Non-pigmented ciliary epithelial cell (primary cell): Measurements from ENCODE around the gene DNAJC28.
"Not testable (repeated sequence)": the region's sequence is repeated elsewhere in the genome, so short reads cannot be mapped to it uniquely, and the experiment has no call there.

Experiments used
- DNase-seq: peaks from one replicate; pipeline ENCODE4 v3.0.0-alpha.2; 2010; ENCODE audit warnings: low read depth

Gene DNAJC28

DNA sequence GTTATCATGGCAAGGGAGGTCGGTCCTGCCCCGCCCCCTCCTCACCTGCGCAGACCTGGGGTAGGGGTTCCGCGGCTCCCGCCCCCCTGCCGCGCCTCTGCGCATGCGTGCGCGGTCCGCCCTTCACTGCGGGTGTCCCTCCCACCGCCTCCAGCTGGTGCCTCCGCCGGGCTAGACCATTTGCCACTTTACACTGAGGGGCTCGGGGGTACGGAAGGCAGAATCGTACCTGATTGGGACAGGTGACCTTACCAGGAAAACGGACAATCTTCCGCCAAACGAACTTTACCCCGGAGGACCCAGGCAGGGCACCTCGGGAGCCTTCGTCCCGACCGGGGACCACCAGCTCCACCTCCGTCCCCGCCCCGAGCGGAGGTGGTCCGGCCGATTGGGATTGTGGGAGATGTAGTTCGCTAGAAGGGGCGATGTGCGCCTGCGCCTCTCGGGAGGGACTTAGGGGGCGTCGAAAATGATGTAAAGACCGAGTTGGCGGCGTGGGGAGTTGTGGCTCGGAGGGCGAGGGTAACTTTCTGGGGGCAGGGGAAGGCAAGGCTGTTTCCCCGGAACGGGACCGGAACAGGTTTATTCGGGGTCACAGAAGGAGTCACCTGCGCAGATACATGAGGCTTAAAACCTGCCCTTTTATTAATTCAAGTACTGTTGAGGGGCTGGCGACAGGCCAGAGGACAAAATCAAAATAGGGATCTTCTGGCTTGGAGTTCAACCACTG lies at the start of gene DNAJC28:
TSS of gene DNAJC28 (minus strand) at position 344 of the 730 bp plus-strand sequence. CDS start 2,323 bp downstream, outside the sequence.
- DNase-seq: no peak

DNA sequence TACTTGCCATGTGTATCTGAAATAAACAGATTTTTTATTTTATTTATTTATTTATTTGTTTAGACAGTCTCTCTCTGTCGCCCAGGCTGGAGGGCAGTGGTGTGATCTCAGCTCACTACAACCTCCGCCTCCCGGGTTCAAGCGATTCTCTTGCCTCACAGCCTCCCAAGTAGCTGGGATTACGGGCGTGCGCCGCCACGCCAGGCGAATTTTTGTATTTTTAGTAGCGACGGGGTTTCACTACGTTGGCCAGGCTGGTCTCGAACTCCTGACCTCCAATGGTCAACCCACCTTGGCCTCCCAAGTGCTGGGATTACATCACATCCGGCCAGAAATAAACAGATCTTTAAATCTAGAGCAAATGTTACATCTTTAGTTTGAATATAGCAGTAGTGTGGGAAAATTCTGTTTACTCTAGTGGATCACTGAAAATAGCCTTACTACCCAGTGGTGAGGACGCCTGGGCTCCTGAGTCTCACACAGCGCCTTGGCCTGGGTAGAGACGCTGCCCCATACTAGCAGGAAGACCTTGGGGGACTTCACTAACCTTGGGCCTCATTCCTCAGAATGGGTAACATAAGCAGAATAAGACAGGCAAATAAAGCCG lies 49.7 kb upstream of the DNAJC28 start:
- no peak for DNase-seq

GRCh38 chr21:33540711-33541104 lies 49.2 kb upstream of the DNAJC28 start:
- no peak for DNase-seq

DNA sequence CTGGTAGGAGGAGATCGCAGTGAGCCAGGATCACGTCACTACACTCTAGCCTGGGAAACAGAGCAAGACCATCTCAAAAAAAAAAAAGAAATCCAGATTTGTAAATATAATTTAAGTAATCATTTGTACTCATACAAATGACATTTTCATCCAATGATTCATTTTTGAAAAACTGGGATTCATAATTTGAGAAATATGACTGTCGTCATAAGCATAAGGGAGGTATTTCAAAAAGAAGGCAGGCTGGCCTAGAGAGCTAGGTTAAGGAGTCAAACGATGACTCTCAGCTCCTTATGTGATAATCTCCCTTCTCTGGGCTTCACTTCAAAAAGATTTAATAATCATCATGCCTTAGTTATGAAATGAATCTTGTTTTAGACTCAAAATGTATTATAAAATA lies 48.1 kb upstream of the DNAJC28 start:
- DNase-seq: no peak

GRCh38 chr21:33537212-33537611 lies 45.7 kb upstream of the DNAJC28 start:
- no peak for DNase-seq

DNA sequence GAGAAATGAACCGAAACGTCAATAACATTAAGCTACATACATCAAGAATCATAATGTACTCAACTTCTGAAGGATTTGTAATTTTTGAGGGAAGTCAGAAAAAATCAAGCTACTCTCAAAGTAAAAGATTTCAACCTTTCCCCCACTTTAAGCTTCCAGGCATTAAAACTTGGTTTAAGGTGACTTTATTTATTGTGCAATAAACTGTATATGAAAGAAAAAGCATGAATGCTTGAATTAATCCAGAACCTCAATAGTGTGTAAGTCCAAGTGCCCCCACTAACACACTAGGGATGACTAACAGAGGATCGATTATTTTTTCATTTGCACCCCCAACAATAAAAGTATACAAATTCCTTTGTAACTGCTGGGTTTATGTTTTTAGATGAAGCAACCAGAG lies 39.5 kb upstream of the DNAJC28 start:
- no peak for DNase-seq

- DNase-seq: no peak
Measured at GRCh38 chr21:33522953-33523349, 31.4 kb upstream of the DNAJC28 start.

- DNase-seq: no peak
Measured at GRCh38 chr21:33522297-33522952, 30.9 kb upstream of the DNAJC28 start.

DNA sequence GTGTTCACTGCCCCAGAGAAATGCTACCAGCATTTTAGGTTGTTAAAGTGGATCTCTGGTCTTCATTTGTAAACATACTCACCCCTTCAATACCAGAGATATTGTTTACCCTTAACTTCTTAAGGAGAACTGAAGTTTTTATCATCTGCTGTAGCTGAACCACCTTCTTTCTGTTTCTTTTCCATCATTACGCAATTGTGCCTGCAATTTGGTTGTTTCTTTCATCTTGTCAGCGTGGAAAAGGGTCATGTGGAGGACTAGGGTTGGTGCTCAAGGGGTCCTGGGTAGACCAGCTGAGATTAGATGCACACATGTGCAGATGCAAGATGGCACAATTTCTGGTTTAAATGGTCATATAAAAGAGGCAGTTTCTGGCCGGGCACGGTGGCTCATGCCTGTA lies 27.4 kb upstream of the DNAJC28 start:
- no peak for DNase-seq

- DNase-seq: no peak
Measured at GRCh38 chr21:33514229-33514628, 22.7 kb upstream of the DNAJC28 start.

DNA sequence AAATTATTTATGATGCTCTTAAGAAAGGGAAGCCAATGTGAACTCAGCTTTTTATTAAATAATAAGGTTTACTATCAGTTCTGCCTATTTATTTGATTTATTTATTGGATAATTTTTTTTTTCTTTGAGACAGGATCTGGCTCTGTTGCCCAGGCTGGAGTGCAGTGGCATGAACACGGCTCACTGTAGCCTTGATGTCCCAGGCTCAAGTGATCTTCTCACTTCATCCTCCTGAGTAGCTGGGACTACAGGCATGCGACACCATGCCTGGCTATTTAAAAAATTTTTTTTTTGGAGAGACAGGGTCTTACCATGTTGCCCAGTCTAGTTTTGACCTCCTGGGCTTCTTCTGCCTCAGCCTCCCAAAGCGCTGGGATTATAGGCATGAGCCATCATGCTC lies 21.0 kb upstream of the DNAJC28 start:
- DNase-seq: no peak

GRCh38 chr21:33511639-33512038 lies 20.1 kb upstream of the DNAJC28 start:
- DNase-seq: no peak

DNA sequence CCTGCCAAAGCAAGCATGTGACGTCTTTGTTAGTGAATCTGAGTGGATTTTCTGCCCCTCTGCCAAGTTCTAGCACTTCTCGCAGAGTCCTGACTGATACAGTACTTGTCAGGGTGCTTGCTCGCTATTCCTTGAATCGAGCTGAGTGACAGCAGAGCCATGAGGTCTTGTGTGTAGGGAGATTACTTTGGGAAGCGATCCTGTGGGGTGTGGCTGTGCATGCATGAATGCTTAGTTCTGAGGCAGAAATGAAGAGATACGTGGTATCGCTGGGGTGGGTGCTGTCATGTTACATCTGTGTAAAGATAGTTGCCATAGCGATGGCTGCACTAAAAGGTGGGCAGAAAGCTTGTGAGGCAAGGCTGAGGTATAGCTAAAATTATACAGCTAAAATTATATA lies 19.3 kb upstream of the DNAJC28 start:
- DNase-seq: no peak

- DNase-seq: not testable (repeated sequence)
Measured at GRCh38 chr21:33507003-33507402, 15.5 kb upstream of the DNAJC28 start.

DNA sequence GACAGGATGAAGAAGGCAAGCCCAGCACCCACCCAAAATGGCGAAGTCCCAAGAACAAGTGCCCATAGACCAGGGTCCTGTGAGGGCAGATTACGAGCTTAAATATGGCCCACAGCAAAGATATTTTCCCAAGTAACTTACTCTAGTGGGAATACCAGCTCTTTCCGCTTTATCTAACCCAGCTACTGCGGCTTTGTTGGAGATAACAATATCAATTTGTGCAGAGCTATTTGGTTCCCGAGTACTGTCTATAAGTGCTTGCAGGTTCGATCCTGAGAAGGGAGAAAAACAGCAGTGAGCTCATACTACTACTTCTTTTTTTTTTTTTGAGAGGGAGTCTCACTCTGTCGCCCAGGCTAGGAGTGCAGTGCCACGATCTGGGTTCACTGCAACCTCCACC lies 14.3 kb upstream of the DNAJC28 start:
- DNase-seq: no peak

DNA sequence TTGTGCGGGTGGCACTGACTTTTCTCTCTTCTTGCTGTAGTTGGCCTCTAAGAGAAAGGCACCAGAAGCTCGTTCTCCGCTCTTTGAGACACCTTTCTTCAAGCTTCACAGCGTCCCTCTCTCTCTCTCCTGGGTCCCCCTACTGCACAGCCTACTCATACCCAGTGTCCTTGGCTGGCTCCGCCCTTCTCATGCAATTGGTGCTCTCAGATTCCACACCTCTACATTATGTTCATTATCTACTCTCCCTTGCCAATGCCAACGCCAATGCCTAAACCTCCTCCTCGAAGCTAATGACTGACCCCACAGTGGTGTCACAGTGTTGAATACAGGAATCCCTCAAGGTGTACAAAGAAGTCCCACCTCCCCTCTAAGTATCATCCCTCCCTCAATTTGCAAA lies 4.8 kb upstream of the DNAJC28 start:
- DNase-seq: no peak

GRCh38 chr21:33495743-33496142 lies 4.2 kb upstream of the DNAJC28 start:
- DNase-seq: no peak

GRCh38 chr21:33493756-33494155 lies 2.2 kb upstream of the DNAJC28 start:
- DNase-seq: no peak

- DNase-seq: no peak
Measured at GRCh38 chr21:33492571-33492970, 1.1 kb upstream of the DNAJC28 start.

DNA sequence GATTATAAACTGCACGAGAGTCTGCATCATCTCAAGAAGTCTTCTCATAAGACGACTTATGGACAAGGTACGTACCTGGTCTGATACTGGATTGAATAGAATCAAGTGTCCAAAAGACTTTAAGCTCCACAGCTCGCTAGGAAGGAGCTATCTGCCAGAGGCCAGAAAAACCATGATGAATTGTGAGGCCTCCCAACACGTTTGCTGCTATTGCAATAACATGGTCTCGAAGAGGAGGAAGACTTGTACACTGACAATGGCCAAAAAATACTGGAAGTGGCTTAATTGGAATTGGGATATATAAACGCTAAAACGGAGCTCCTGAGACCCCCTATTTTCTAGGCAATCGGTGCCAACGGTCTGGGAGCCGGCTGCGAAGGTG lies 534 bp downstream of the DNAJC28 start:
- DNase-seq: no peak

DNA sequence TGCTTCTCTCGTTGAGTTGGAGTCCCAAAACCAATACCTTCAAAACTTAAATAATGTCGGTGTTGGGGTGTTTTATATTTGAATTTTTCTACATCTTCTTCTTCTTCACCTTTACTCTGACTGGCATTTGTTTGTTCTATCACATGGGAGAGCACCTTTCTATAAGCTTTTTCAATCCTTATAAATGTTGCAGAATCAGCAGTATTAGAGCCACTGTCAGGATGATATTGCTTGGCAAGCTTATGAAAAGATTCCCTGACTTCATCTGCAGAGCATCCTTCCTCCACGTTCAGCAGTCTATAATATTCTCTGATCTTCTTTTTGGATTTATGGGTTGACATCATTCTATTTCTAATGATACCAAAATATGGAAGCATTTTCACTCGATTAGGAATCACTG lies 2.6 kb downstream of the DNAJC28 start:
- DNase-seq: no peak

- DNase-seq: no peak
Measured at GRCh38 chr21:33487996-33488395, 3.5 kb downstream of the DNAJC28 start.

GRCh38 chr21:33481314-33481943 lies 10.1 kb downstream of the DNAJC28 start:
- no peak for DNase-seq
